GM18505 (cell line): Measurements from ENCODE around the gene GHRH.

ENCODE experiments used
- ATAC-seq: cut with Tn5 transposase; IDR thresholded peaks from one replicate; pipeline ENCODE4 v1.9.1; 2021; ENCODE audit not compliant: unreplicated experiment
- POLR2A ChIP-seq: IDR thresholded peaks from 4 replicates; pipeline ENCODE4 v1.6.1; 2011; ENCODE audit warnings: borderline replicate concordance; ENCODE audit not compliant: insufficient read depth, insufficient read length; ENCODE audit errors: extremely low read depth

The GHRH gene

GRCh38 chr20:37209661-37210314 lies 51.8 kb downstream of the GHRH start:
- no peak for TF ChIP-seq POLR2A
- no peak for ATAC-seq

GRCh38 chr20:37209193-37209592 lies 52.4 kb downstream of the GHRH start:
- TF ChIP-seq POLR2A = no peak
- ATAC-seq = no peak

- no peak for ATAC-seq
- no peak for TF ChIP-seq POLR2A
Measured at GRCh38 chr20:37207171-37207570, 54.4 kb downstream of the GHRH start.

- no peak for TF ChIP-seq POLR2A
- ATAC-seq = no peak
Measured at GRCh38 chr20:37205794-37206193, 55.8 kb downstream of the GHRH start.

GRCh38 chr20:37205130-37205529 lies 56.5 kb downstream of the GHRH start:
- no peak for ATAC-seq
- no peak for TF ChIP-seq POLR2A

GRCh38 chr20:37204056-37204455 lies 57.6 kb downstream of the GHRH start:
- no peak for TF ChIP-seq POLR2A
- ATAC-seq = no peak

- no peak for ATAC-seq
- no peak for TF ChIP-seq POLR2A
Measured at GRCh38 chr20:37202267-37202943, 59.2 kb downstream of the GHRH start.

GRCh38 chr20:37201827-37202162 lies 59.8 kb downstream of the GHRH start:
- no peak for TF ChIP-seq POLR2A
- ATAC-seq = no peak
